Skeletal muscle cell (primary cell): ENCODE measurements around the gene PRKAA2.

Source experiments
- DNase-seq: peaks from one replicate; pipeline ENCODE4 v3.0.0-alpha.2; 2010; ENCODE audit warnings: low read depth
- H3K4me3 ChIP-seq: 2 replicates; pipeline ENCODE4 v1.5.1; 2011; ENCODE audit warnings: low read depth, mild to moderate bottlenecking, control low read depth, low read length, moderate library complexity

The PRKAA2 gene

GRCh38 chr1:56709269-56709880 lies 64.3 kb downstream of the PRKAA2 start:
- peak; percentile 14 for DNase-seq

GRCh38 chr1:56709995-56710394 lies 64.9 kb downstream of the PRKAA2 start:
- DNase-seq: no peak
- no peak overlapping the region for H3K4me3 ChIP-seq

More at GRCh38 chr1:56709269-56709880, 64.3 kb downstream of the PRKAA2 start:
- no peak overlapping the region for H3K4me3 ChIP-seq

- no peak overlapping the region for H3K4me3 ChIP-seq
- DNase-seq: peak; percentile 36
These were observed 65.5 kb downstream of the PRKAA2 start for GRCh38 chr1:56710646-56711045.

- H3K4me3 ChIP-seq: no peak overlapping the region
- no peak for DNase-seq
These were observed 67.0 kb downstream of the PRKAA2 start for GRCh38 chr1:56712150-56712549.

GRCh38 chr1:56713112-56713511 lies 68.0 kb downstream of the PRKAA2 start:
- H3K4me3 ChIP-seq: no peak overlapping the region
- DNase-seq: no peak

GRCh38 chr1:56715156-56715555 lies 70.0 kb downstream of the PRKAA2 start:
- H3K4me3 ChIP-seq: no peak overlapping the region
- DNase-seq: no peak

- no peak overlapping the region for H3K4me3 ChIP-seq
- DNase-seq: no peak
These were observed 74.1 kb downstream of the PRKAA2 start for GRCh38 chr1:56719171-56719570.

- DNase-seq: no peak
- H3K4me3 ChIP-seq: no peak overlapping the region
These were observed 81.6 kb downstream of the PRKAA2 start for GRCh38 chr1:56726706-56727105.

- DNase-seq: no peak
These were observed 83.8 kb downstream of the PRKAA2 start for GRCh38 chr1:56728964-56729363.

GRCh38 chr1:56745231-56745630 lies 100.1 kb downstream of the PRKAA2 start:
- DNase-seq: no peak

More at GRCh38 chr1:56728964-56729363, 83.8 kb downstream of the PRKAA2 start:
- H3K4me3 ChIP-seq: no peak overlapping the region

GRCh38 chr1:56754708-56755479 lies 109.8 kb downstream of the PRKAA2 start:
- no peak for DNase-seq

More at GRCh38 chr1:56745231-56745630, 100.1 kb downstream of the PRKAA2 start:
- no peak overlapping the region for H3K4me3 ChIP-seq

GRCh38 chr1:56755911-56756310 lies 110.8 kb downstream of the PRKAA2 start:
- DNase-seq: no peak

More at GRCh38 chr1:56754708-56755479, 109.8 kb downstream of the PRKAA2 start:
- no peak overlapping the region for H3K4me3 ChIP-seq

GRCh38 chr1:56758135-56758534 lies 113.0 kb downstream of the PRKAA2 start:
- DNase-seq: no peak
- H3K4me3 ChIP-seq: no peak overlapping the region

More at GRCh38 chr1:56755911-56756310, 110.8 kb downstream of the PRKAA2 start:
- H3K4me3 ChIP-seq: no peak overlapping the region

GRCh38 chr1:56758794-56759193 lies 113.7 kb downstream of the PRKAA2 start:
- DNase-seq: no peak
- H3K4me3 ChIP-seq: no peak overlapping the region
